ENCODE results near the gene RIMBP2.

The RIMBP2 gene

GRCh38 chr12:130584475-130584874 is 131.6 kb downstream of the RIMBP2 start (continued):
- TF ChIP-seq ZNF791 (tag by site-specific recombination; IDR thresholded peaks at IDR 0.05) (0 out of 2 replicates have a peak, but pooled peaks have one; percentile 34), ZNF24 (tag by site-specific recombination; IDR thresholded peaks at IDR 0.05) (peak; percentile 22; the same call in 1 of the 2 replicates), SP3 (tag by site-specific recombination; IDR thresholded peaks at IDR 0.05) (peak; percentile 32), ZNF747 (tag by site-specific recombination; IDR thresholded peaks at IDR 0.05) (peak; percentile 97), ZFP69B (tag by site-specific recombination; IDR thresholded peaks at IDR 0.05) (peak; percentile 55; the same call in 1 of the 2 replicates), KLF16 (tag by site-specific recombination; IDR thresholded peaks at IDR 0.05) (peak; percentile 29; the same call in 1 of the 2 replicates), KLF8 (tag by site-specific recombination; IDR thresholded peaks at IDR 0.05) (peak; percentile 48; the same call in 1 of the 2 replicates), ZNF76 (tag by site-specific recombination; IDR thresholded peaks at IDR 0.05; ENCODE audit: borderline replicate concordance, low read depth) (peak; percentile 64; the same call in 1 of the 2 replicates), GLI4 (tag by site-specific recombination; IDR thresholded peaks at IDR 0.05) (peak; percentile 80; the same call in 1 of the 2 replicates), ZBTB26 (tag by site-specific recombination; optimal IDR thresholded peaks at IDR 0.05) (peak; percentile 24), ZNF629 (tag by site-specific recombination; IDR thresholded peaks at IDR 0.05) (peak; percentile 95), ZNF621 (tag by site-specific recombination; IDR thresholded peaks at IDR 0.05) (peak; percentile 96), ZNF112 (tag by site-specific recombination; IDR thresholded peaks at IDR 0.05) (peak; percentile 52; the same call in 1 of the 2 replicates)
- TF ChIP-seq, protein P1, sequence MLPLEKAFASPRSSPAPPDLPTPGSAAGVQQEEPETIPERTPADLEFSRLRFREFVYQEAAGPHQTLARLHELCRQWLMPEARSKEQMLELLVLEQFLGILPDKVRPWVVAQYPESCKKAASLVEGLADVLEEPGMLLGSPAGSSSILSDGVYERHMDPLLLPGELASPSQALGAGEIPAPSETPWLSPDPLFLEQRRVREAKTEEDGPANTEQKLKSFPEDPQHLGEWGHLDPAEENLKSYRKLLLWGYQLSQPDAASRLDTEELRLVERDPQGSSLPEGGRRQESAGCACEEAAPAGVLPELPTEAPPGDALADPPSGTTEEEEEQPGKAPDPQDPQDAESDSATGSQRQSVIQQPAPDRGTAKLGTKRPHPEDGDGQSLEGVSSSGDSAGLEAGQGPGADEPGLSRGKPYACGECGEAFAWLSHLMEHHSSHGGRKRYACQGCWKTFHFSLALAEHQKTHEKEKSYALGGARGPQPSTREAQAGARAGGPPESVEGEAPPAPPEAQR (tag by site-specific recombination; IDR thresholded peaks at IDR 0.05): peak; percentile 94
- TF ChIP-seq, protein P2, sequence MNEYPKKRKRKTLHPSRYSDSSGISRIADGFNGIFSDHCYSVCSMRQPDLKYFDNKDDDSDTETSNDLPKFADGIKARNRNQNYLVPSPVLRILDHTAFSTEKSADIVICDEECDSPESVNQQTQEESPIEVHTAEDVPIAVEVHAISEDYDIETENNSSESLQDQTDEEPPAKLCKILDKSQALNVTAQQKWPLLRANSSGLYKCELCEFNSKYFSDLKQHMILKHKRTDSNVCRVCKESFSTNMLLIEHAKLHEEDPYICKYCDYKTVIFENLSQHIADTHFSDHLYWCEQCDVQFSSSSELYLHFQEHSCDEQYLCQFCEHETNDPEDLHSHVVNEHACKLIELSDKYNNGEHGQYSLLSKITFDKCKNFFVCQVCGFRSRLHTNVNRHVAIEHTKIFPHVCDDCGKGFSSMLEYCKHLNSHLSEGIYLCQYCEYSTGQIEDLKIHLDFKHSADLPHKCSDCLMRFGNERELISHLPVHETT (tag by site-specific recombination; IDR thresholded peaks at IDR 0.05): peak; percentile 90; the same call in 1 of the 2 replicates
- TF ChIP-seq, protein P3, sequence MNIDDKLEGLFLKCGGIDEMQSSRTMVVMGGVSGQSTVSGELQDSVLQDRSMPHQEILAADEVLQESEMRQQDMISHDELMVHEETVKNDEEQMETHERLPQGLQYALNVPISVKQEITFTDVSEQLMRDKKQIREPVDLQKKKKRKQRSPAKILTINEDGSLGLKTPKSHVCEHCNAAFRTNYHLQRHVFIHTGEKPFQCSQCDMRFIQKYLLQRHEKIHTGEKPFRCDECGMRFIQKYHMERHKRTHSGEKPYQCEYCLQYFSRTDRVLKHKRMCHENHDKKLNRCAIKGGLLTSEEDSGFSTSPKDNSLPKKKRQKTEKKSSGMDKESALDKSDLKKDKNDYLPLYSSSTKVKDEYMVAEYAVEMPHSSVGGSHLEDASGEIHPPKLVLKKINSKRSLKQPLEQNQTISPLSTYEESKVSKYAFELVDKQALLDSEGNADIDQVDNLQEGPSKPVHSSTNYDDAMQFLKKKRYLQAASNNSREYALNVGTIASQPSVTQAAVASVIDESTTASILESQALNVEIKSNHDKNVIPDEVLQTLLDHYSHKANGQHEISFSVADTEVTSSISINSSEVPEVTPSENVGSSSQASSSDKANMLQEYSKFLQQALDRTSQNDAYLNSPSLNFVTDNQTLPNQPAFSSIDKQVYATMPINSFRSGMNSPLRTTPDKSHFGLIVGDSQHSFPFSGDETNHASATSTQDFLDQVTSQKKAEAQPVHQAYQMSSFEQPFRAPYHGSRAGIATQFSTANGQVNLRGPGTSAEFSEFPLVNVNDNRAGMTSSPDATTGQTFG (tag by site-specific recombination; IDR thresholded peaks at IDR 0.05; ENCODE audit: borderline replicate concordance): peak; percentile 96
- TF ChIP-seq, protein P4, sequence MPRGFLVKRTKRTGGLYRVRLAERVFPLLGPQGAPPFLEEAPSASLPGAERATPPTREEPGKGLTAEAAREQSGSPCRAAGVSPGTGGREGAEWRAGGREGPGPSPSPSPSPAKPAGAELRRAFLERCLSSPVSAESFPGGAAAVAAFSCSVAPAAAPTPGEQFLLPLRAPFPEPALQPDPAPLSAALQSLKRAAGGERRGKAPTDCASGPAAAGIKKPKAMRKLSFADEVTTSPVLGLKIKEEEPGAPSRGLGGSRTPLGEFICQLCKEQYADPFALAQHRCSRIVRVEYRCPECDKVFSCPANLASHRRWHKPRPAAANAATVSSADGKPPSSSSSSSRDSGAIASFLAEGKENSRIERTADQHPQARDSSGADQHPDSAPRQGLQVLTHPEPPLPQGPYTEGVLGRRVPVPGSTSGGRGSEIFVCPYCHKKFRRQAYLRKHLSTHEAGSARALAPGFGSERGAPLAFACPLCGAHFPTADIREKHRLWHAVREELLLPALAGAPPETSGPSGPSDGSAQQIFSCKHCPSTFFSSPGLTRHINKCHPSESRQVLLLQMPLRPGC (tag by site-specific recombination; IDR thresholded peaks at IDR 0.05): peak; percentile 73

- Histone ChIP-seq H3K27ac (ENCODE audit: extremely low read depth, low read depth, low read length) (no peak overlapping the region), H3K4me3 (ENCODE audit: low read depth, low read length) (no peak overlapping the region), H3K36me3 (ENCODE audit: control insufficient read depth in 2 of 2, insufficient read depth in 1 of 2, low read length in 2 of 2) (no peaks in the 10 kb centered on the region; a peak in 1 of 3 replicates), H3K9me3 (ENCODE audit: control insufficient read depth, insufficient read depth, low read depth, low read length) (no peaks in the 10 kb centered on the region), H3K4me1 (ENCODE audit: control insufficient read depth, insufficient read depth, low read length) (no peaks in the 10 kb centered on the region)
- ChIA-PET POLR2A (no interaction called here), CTCF (no interaction called here)
- TF ChIP-seq, protein P5, sequence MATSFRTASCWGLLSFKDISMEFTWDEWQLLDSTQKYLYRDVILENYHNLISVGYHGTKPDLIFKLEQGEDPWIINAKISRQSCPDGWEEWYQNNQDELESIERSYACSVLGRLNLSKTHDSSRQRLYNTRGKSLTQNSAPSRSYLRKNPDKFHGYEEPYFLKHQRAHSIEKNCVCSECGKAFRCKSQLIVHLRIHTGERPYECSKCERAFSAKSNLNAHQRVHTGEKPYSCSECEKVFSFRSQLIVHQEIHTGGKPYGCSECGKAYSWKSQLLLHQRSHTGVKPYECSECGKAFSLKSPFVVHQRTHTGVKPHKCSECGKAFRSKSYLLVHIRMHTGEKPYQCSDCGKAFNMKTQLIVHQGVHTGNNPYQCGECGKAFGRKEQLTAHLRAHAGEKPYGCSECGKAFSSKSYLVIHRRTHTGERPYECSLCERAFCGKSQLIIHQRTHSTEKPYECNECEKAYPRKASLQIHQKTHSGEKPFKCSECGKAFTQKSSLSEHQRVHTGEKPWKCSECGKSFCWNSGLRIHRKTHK (tag by site-specific recombination; IDR thresholded peaks at IDR 0.05): peak; percentile 41; the same call in 1 of the 2 replicates
- TF ChIP-seq KLF7 (tag by site-specific recombination; IDR thresholded peaks at IDR 0.05; ENCODE audit: borderline replicate concordance) (no peak), ZNF544 (tag by site-specific recombination; IDR thresholded peaks at IDR 0.05) (no peak), ZNF157 (tag by site-specific recombination; IDR thresholded peaks at IDR 0.05) (no peak), ZNF280D (tag by site-specific recombination; IDR thresholded peaks at IDR 0.05) (peak; percentile 87; the same call in 1 of the 2 replicates)
- TF ChIP-seq, protein P6, sequence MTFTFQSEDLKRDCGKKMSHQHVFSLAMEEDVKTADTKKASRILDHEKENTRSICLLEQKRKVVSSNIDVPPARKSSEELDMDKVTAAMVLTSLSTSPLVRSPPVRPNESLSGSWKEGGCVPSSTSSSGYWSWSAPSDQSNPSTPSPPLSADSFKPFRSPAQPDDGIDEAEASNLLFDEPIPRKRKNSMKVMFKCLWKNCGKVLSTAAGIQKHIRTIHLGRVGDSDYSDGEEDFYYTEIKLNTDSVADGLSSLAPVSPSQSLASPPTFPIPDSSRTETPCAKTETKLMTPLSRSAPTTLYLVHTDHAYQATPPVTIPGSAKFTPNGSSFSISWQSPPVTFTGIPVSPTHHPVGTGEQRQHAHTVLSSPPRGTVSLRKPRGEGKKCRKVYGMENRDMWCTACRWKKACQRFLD (tag by site-specific recombination; IDR thresholded peaks at IDR 0.05): no peak
Measured at GRCh38 chr12:130583800-130584199, 132.3 kb downstream of the RIMBP2 start.

All from HEK293 (cell line).